Caco-2 (cell line): ENCODE data around the gene LSG1. TPM values are rescaled to one million over a fixed set of nuclear protein-coding genes. Genes with fewer than 3 reads are reported as not detected.

ENCODE experiments used
- BruUV-seq: library from RNA; stranded (reverse); fragments of 400-500 nt; replicated peaks from 2 replicates; lab custom pipeline; 2021; lab: Mats Ljungman, UMichigan
- CTCF ChIA-PET: fragments of 300-600 bp; sonication (Branson Sonifier 250); formaldehyde crosslinking; loops from one replicate; lab custom pipeline; 2022; ENCODE audit warnings: antibody characterized with exemption; lab: Charles Lee
- POLR2A ChIA-PET: fragments of 300-600 bp; sonication (Branson Sonifier 250); formaldehyde crosslinking; loops from one replicate; lab custom pipeline; 2022; ENCODE audit warnings: antibody characterized with exemption; lab: Charles Lee
- DNase-seq, 2 experiments: peaks; one replicate each; pipeline versions ENCODE4 v3.0.0 to v3.0.0-alpha.2; 2020 to 2022
- H3K27me3 ChIP-seq: replicated peaks from 2 replicates; pipeline ENCODE4 v1.6.0; 2011; ENCODE audit warnings: low read length; ENCODE audit not compliant: control insufficient read depth, insufficient read depth
- H3K36me3 ChIP-seq: 2 replicates; pipeline ENCODE4 v1.5.1; 2011; ENCODE audit warnings: low read length; ENCODE audit not compliant: control insufficient read depth, insufficient read depth
- H3K4me1 ChIP-seq: fragments of 250-450 bp; sonication (Bioruptor Pico); 2 replicates; pipeline ENCODE4 v1.5.1; 2020; ENCODE audit warnings: mild to moderate bottlenecking
- H3K4me3 ChIP-seq: 2 replicates; pipeline ENCODE4 v1.5.1; 2011; ENCODE audit warnings: low read depth, mild to moderate bottlenecking, control low read depth, low read length
- H3K9me3 ChIP-seq: fragments of 250-450 bp; sonication (Bioruptor Pico); 2 replicates; pipeline ENCODE4 v1.5.1; 2020; ENCODE audit warnings: mild to moderate bottlenecking, moderate library complexity
- H3K27ac Mint-ChIP-seq: one replicate; pipeline ENCODE4 v1.8.0; 2022; ENCODE audit warnings: mixed read lengths; ENCODE audit not compliant: unreplicated experiment
- H3K27me3 Mint-ChIP-seq: one replicate; pipeline ENCODE4 v1.8.0; 2022; ENCODE audit warnings: mixed read lengths; ENCODE audit not compliant: insufficient read depth, unreplicated experiment
- H3K36me3 Mint-ChIP-seq: one replicate; pipeline ENCODE4 v1.8.0; 2022; ENCODE audit warnings: mild to moderate bottlenecking, mixed read lengths; ENCODE audit not compliant: insufficient read depth, unreplicated experiment
- H3K4me1 Mint-ChIP-seq: one replicate; pipeline ENCODE4 v1.8.0; 2022; ENCODE audit warnings: low read depth, mixed read lengths; ENCODE audit not compliant: unreplicated experiment
- H3K4me3 Mint-ChIP-seq: one replicate; pipeline ENCODE4 v1.8.0; 2022; ENCODE audit warnings: mild to moderate bottlenecking, moderate library complexity, mixed read lengths; ENCODE audit not compliant: unreplicated experiment
- H3K9me3 Mint-ChIP-seq: one replicate; pipeline ENCODE4 v1.8.0; 2022; ENCODE audit warnings: mixed read lengths; ENCODE audit not compliant: unreplicated experiment
- intact Hi-C: fragments of 100-400 bp; cut with micrococcal nuclease; formaldehyde crosslinking; loops from one replicate; pipeline ENCODE4 v1.10.0; 2022; ENCODE audit not compliant: unreplicated experiment
- total RNA-seq: library from RNA; stranded (reverse); gene quantifications from 2 replicates; pipeline ENCODE4 v1.2.3, GENCODE V29; 2022
- TF ChIP-seq, protein P1 (sequence below), 2 experiments: fragments of 200-600 bp in 1 of 2; IDR thresholded peaks; 1 replicate in 1 of 2; 2 replicates in 1 of 2; pipeline versions ENCODE4 v1.5.1 to v1.8.0; 2011 to 2022; ENCODE audit warnings: antibody characterized with exemption in 1 of 2, control low read depth in 1 of 2, inconsistent platforms in 1 of 2, low read depth in 1 of 2, low read length in 1 of 2, mild to moderate bottlenecking in 1 of 2, moderate library complexity in 1 of 2; ENCODE audit not compliant: insufficient read depth in 1 of 2, severe bottlenecking in 1 of 2, unreplicated experiment in 1 of 2

Gene LSG1
- total RNA-seq, 1 experiment from 2014 or later, result 48.0 TPM

DNA sequence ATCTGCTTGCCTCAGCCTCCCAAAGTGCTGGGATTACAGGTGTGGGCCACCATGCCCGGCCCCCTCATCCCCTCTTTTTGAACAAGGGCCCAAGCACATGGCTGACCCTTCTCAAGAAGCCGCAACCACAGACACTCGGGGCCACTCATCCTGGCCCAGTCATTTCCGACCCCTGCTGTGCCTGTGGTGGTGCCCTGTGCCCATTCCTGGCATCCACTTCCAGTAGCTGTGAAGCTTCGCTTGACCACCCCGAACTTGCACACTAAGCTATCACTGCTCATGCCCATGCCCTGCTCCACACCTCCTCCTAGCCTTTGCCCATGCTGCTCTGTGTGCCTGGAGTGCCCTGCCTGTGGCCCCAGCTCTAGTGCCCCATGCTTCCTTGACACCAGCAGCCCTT is 47.0 kb downstream of the LSG1 start:
- Mint-ChIP-seq H3K9me3 (no peaks in the 10 kb centered on the region), H3K27me3 (no peaks in the 10 kb centered on the region), H3K36me3 (peaks cover 27% of the 10 kb centered on the region), H3K4me1 (peaks cover 7% of the 10 kb centered on the region), H3K27ac (no peak overlapping the region), H3K4me3 (no peak overlapping the region)
- H3K4me3 ChIP-seq, result no peak overlapping the region
- no TSS peak for BruUV-seq
- intact Hi-C loops, result no loop called here
- no peak for DNase-seq
- TF ChIP-seq, protein P1, sequence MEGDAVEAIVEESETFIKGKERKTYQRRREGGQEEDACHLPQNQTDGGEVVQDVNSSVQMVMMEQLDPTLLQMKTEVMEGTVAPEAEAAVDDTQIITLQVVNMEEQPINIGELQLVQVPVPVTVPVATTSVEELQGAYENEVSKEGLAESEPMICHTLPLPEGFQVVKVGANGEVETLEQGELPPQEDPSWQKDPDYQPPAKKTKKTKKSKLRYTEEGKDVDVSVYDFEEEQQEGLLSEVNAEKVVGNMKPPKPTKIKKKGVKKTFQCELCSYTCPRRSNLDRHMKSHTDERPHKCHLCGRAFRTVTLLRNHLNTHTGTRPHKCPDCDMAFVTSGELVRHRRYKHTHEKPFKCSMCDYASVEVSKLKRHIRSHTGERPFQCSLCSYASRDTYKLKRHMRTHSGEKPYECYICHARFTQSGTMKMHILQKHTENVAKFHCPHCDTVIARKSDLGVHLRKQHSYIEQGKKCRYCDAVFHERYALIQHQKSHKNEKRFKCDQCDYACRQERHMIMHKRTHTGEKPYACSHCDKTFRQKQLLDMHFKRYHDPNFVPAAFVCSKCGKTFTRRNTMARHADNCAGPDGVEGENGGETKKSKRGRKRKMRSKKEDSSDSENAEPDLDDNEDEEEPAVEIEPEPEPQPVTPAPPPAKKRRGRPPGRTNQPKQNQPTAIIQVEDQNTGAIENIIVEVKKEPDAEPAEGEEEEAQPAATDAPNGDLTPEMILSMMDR (IDR thresholded peaks at IDR 0.05; ENCODE audit: insufficient read depth in 1 of 2, low read depth in 1 of 2, low read length in 1 of 2, severe bottlenecking in 1 of 2, unreplicated experiment in 1 of 2), result no peak
- H3K27me3 ChIP-seq, result no peaks in the 10 kb centered on the region
- no peaks in the 10 kb centered on the region for H3K9me3 ChIP-seq
- ChIA-PET POLR2A (no interaction called here), CTCF (no interaction called here)
- H3K36me3 ChIP-seq, result no peaks in the 10 kb centered on the region
- H3K4me1 ChIP-seq, result no peaks in the 10 kb centered on the region

DNA sequence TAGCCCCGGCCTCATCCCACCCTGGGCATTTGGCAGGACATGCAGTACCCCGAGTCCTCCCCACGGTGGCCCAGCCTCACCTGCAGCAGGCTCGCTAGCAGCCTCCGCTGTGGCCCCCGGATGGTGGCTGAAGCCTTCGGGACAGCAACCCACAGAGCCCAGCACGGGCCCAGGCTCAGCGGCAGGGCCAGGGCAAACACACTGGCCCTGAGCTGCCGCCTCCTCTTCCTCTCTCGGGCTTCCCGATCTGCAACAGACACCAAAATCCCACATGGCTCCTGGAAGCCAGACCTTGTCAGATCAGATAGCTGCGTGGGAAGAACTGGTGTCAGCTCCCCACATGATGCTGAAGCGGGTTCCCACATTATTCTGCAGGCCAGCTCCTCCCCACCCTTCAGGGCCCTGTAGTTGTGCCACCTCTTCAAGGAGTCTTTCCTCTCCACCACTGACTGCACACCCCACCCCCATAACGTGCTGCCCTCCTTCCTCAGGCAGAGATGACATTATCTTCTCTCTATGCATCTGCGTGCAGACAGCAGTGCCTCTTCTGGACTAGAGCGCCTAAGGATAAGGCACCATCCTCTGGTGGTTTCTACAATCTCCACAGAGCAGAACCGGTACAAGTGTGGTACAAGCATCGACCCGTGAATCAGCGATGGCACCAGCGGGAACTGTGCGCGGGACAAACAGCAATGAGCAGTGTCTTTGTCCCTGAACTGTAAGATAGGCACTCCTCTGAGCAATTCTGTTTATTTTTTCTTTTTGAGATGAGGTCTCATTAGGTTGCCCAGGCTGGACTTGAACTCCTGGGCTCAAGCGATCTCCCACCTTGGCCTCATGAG is 48.3 kb downstream of the LSG1 start:
- Mint-ChIP-seq H3K9me3 (no peaks in the 10 kb centered on the region), H3K4me3 (no peak overlapping the region), H3K36me3 (peaks cover 27% of the 10 kb centered on the region), H3K27me3 (no peaks in the 10 kb centered on the region), H3K4me1 (peaks cover 7% of the 10 kb centered on the region), H3K27ac (no peak overlapping the region)
- Histone ChIP-seq H3K4me1 (no peaks in the 10 kb centered on the region), H3K27me3 (no peaks in the 10 kb centered on the region), H3K9me3 (no peaks in the 10 kb centered on the region), H3K36me3 (no peaks in the 10 kb centered on the region), H3K4me3 (no peak overlapping the region)
- ChIA-PET POLR2A (no interaction called here), CTCF (no interaction called here)
- DNase-seq, result peak in 1 of 2 experiments; percentile 11
- BruUV-seq, result no TSS peak
- intact Hi-C loops, result no loop called here
- TF ChIP-seq, protein P1 (IDR thresholded peaks at IDR 0.05; ENCODE audit: insufficient read depth in 1 of 2, low read depth in 1 of 2, low read length in 1 of 2, severe bottlenecking in 1 of 2, unreplicated experiment in 1 of 2), result peak in 1 of 2 experiments; percentile 11

DNA sequence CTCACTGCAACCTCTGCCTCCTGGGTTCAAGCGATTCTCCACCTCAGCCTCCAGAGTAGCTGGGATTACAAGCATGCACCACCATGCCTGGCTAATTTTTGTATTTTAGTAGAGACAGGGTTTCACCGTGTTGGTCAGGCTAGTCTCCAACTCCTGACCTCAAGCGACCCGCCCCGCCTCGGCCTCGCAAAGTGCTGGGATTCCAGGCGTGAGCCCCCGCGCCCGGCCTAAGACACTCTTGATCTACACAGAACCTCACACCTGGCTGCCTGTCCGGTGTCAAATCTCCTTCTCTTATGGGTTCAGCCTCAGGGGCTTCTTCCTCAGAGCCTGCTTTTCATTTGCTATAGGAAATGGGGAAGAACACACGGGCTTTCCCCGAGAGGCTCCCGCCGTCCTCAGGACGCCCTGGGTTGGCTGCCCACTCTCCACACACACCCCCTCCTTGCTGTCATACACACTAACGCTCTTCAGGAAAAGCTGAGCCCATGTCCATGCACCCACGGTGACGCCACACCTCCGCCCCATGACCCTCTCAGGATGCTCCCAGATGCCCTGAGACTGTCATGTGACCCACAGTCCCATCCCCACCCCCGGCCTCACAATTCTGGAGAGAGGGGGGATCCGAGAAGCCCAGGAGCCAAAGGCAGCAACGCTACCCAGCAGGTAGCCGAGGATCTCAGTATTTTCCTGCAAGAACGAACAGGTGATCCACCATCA is 49.2 kb downstream of the LSG1 start:
- no peak for DNase-seq
- no peaks in the 10 kb centered on the region for H3K9me3 ChIP-seq
- ChIA-PET CTCF (no interaction called here), POLR2A (no interaction called here)
- no peak overlapping the region for H3K27ac Mint-ChIP-seq
- no peaks in the 10 kb centered on the region for H3K9me3 Mint-ChIP-seq
- H3K4me3 ChIP-seq, result no peak overlapping the region
- intact Hi-C loops, result no loop called here
- TF ChIP-seq, protein P1 (IDR thresholded peaks at IDR 0.05; ENCODE audit: insufficient read depth in 1 of 2, low read depth in 1 of 2, low read length in 1 of 2, severe bottlenecking in 1 of 2, unreplicated experiment in 1 of 2), result no peak
- H3K4me3 Mint-ChIP-seq, result no peak overlapping the region
- peaks cover 7% of the 10 kb centered on the region for H3K4me1 Mint-ChIP-seq
- peaks cover 21% of the 10 kb centered on the region for H3K36me3 Mint-ChIP-seq
- no peaks in the 10 kb centered on the region for H3K36me3 ChIP-seq
- no TSS peak for BruUV-seq
- no peaks in the 10 kb centered on the region for H3K27me3 Mint-ChIP-seq
- H3K27me3 ChIP-seq, result no peaks in the 10 kb centered on the region
- no peaks in the 10 kb centered on the region for H3K4me1 ChIP-seq
